Left lung (tissue), 10 donors: ENCODE results near the gene ITIH3. TPM values are rescaled to one million over a fixed set of nuclear protein-coding genes. Genes with fewer than 3 reads are reported as not detected.

Experiments
- ATAC-seq: fragments of 200-7000 bp; cut with Tn5 transposase; one replicate; pipeline ENCODE4 v1.9.1; 2020; ENCODE audit warnings: moderate library complexity
- DNase-seq, 4 donors: peaks; one replicate each; pipeline ENCODE4 v3.0.0-alpha.2; 2013 to 2020
- H3K27ac ChIP-seq, 2 donors: fragments of 200-600 bp; sonication (generic) in 1 of 2; one replicate each; pipeline versions ENCODE4 v1.5.0 to v1.8.0; 2020 to 2021
- H3K27me3 ChIP-seq, 2 donors: fragments of 200-600 bp; sonication (generic) in 1 of 2; one replicate each; pipeline versions ENCODE4 v1.5.0 to v1.8.0; 2020 to 2021
- H3K36me3 ChIP-seq, 2 donors: fragments of 200-600 bp; sonication (generic) in 1 of 2; one replicate each; pipeline versions ENCODE4 v1.5.0 to v1.8.0; 2020 to 2021
- H3K4me1 ChIP-seq, 2 donors: fragments of 200-600 bp; one replicate each; pipeline ENCODE4 v1.8.0; 2021
- H3K4me3 ChIP-seq, 2 donors: fragments of 200-600 bp; sonication (generic) in 1 of 2; one replicate each; pipeline versions ENCODE4 v1.5.0 to v1.8.0; 2020 to 2021; ENCODE audit warnings: mild to moderate bottlenecking in 1 of 2
- H3K9me3 ChIP-seq, 2 donors: fragments of 200-600 bp; sonication (generic) in 1 of 2; one replicate each; pipeline versions ENCODE4 v1.5.0 to v1.8.0; 2020 to 2021
- intact Hi-C, 2 donors: fragments of 100-400 bp; cut with DNase I; formaldehyde crosslinking; loops; one replicate each; pipeline versions ENCODE4 v1.11.2 to v1.14.2; 2022
- microRNA-seq, 2 donors: library from miRNA; unstranded; fragments of <30 nt; microRNA quantifications; one replicate each; pipeline ENCODE4, GENCODE V29; 2019
- polyA plus RNA-seq, 6 donors: library from polyadenylated mRNA; unstranded; fragments of 120-200 nt; gene quantifications; one replicate each; pipeline ENCODE4 v1.2.1, GENCODE V29; 2013; ENCODE audit not compliant: insufficient read length in 6 of 6
- total RNA-seq, 2 donors: library from RNA; stranded (reverse); fragmentation: NEBNext Ultra II Directional; extraction: Animal tissue kit (Norgen Biotek cat#: 25700); gene quantifications; one replicate each; pipeline ENCODE4 v1.2.1, GENCODE V29; 2021
- TF ChIP-seq, protein P1 (sequence below), 2 donors: fragments of 200-600 bp; sonication (generic) in 1 of 2; IDR thresholded peaks; one replicate each; pipeline versions ENCODE4 v1.5.0 to v1.8.0; 2021; ENCODE audit warnings: antibody characterized with exemption in 2 of 2
- donor health status: DM: no; HTN: yes; CAD: no.
- donor health status: DM: no; HTN: no; CAD: no.

The ITIH3 gene
- total and polyA plus RNA-seq, 8 donors: 1.5 to 5.8 (median 3.4) TPM

DNA sequence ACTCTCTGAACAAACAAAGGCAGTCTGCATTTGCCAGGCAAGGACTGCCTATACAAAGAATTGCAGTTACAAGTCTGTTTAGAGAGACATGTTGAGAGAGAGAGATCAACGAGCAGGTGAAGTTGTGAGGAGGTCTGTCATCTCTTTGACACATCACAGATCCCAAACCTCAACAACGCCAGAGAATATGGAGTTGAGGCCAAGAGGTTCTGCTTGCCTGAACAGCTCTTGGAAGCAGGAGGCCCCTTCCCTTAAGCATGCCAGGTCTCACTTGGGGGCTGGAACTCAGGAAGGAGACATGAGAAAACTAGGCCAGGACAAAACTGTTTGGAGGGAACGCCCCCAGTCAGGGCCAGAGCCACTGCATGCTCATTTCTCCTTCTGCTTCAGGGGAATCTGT, 62.5 kb downstream of the ITIH3 start:
- peaks cover 0 to 28% of the 10 kb centered on the region in 2 donors for H3K36me3 ChIP-seq
- H3K4me3 ChIP-seq: no peak overlapping the region
- no peaks in the 10 kb centered on the region for H3K9me3 ChIP-seq
- peaks cover 0 to 4% of the 10 kb centered on the region in 2 donors for H3K4me1 ChIP-seq
- intact Hi-C loops: no loop called here
- TF ChIP-seq, protein P1, sequence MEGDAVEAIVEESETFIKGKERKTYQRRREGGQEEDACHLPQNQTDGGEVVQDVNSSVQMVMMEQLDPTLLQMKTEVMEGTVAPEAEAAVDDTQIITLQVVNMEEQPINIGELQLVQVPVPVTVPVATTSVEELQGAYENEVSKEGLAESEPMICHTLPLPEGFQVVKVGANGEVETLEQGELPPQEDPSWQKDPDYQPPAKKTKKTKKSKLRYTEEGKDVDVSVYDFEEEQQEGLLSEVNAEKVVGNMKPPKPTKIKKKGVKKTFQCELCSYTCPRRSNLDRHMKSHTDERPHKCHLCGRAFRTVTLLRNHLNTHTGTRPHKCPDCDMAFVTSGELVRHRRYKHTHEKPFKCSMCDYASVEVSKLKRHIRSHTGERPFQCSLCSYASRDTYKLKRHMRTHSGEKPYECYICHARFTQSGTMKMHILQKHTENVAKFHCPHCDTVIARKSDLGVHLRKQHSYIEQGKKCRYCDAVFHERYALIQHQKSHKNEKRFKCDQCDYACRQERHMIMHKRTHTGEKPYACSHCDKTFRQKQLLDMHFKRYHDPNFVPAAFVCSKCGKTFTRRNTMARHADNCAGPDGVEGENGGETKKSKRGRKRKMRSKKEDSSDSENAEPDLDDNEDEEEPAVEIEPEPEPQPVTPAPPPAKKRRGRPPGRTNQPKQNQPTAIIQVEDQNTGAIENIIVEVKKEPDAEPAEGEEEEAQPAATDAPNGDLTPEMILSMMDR (IDR thresholded peaks at IDR 0.05): no peak
- ATAC-seq: no peak
- DNase-seq: no peak
- H3K27ac ChIP-seq: no peak overlapping the region
- H3K27me3 ChIP-seq: no peaks in the 10 kb centered on the region

GRCh38 chr3:52857864-52858263, 63.3 kb downstream of the ITIH3 start:
- intact Hi-C loops: no loop called here
- Histone ChIP-seq H3K27ac (no peak overlapping the region), H3K4me1 (no peaks in the 10 kb centered on the region), H3K9me3 (no peaks in the 10 kb centered on the region), H3K27me3 (no peaks in the 10 kb centered on the region), H3K4me3 (no peak overlapping the region), H3K36me3 (peaks cover 0 to 22% of the 10 kb centered on the region in 2 donors)
- ATAC-seq: no peak
- TF ChIP-seq, protein P1 (IDR thresholded peaks at IDR 0.05): no peak
- DNase-seq: no peak

Small RNA genes within 50 kb of the gene (microRNA-seq; reads per million reads assigned to microRNA genes)
- gene MIR8064: 0 reads per million in 2 donors

Other genes starting within 250 kb of the ITIH3 start
- gene PBRM1, start 108.9 kb upstream of the ITIH3 start, total RNA-seq: 10 to 100 TPM; 63.0 to 79.8 TPM
- gene PBRM1, start 108.9 kb upstream of the ITIH3 start, polyA plus RNA-seq: 10 to 100 TPM; 62.2 to 75.1 (median 65.8) TPM
- 10 to 100 TPM; 44.5 to 74.7 TPM for gene GNL3, start 108.8 kb upstream of the ITIH3 start, total RNA-seq
- 100 to 1,000 TPM in 4 of 6 donors, 10 to 100 TPM in 2; 90.5 to 127 (median 105) TPM for gene GNL3, start 108.8 kb upstream of the ITIH3 start, polyA plus RNA-seq
- 10 to 100 TPM; 46.9 to 58.6 TPM for gene GLT8D1, start 89.0 kb upstream of the ITIH3 start, total RNA-seq
- gene GLT8D1, start 89.0 kb upstream of the ITIH3 start, polyA plus RNA-seq: 100 to 1,000 TPM in 5 of 6 donors, 10 to 100 TPM in 1; 99.6 to 113 (median 110) TPM
- 100 to 1,000 TPM in 1 of 2 donors, 10 to 100 TPM in 1; 94.5 to 102 TPM for gene SPCS1, start 88.7 kb upstream of the ITIH3 start, total RNA-seq
- gene SPCS1, start 88.7 kb upstream of the ITIH3 start, polyA plus RNA-seq: 100 to 1,000 TPM; 108 to 128 (median 117) TPM
- gene NEK4, start 23.9 kb upstream of the ITIH3 start, total RNA-seq: 10 to 100 TPM; 23.6 to 29.0 TPM
- 10 to 100 TPM; 25.3 to 35.0 (median 28.5) TPM for gene NEK4, start 23.9 kb upstream of the ITIH3 start, polyA plus RNA-seq
- gene ITIH1, start 17.2 kb upstream of the ITIH3 start, total RNA-seq: under 1 TPM in 1 of 2 donors, not detected in 1; 0.18 TPM
- under 1 TPM in 3 of 6 donors, not detected in 3; 0.34 to 0.61 (median 0.57) TPM for gene ITIH1, start 17.2 kb upstream of the ITIH3 start, polyA plus RNA-seq
- gene ITIH4, start 35.9 kb downstream of the ITIH3 start, total RNA-seq: 10 to 100 TPM; 10.1 to 10.2 TPM
- gene ITIH4, start 35.9 kb downstream of the ITIH3 start, polyA plus RNA-seq: 10 to 100 TPM in 1 of 6 donors, 1 to 10 TPM in 5; 7.7 to 16.3 (median 9.0) TPM
- gene MUSTN1, start 40.2 kb downstream of the ITIH3 start, total RNA-seq: 1 to 10 TPM; 1.2 to 7.5 TPM
- 1 to 10 TPM in 2 of 6 donors, under 1 TPM in 3, not detected in 1; 0.34 to 2.6 (median 0.66) TPM for gene MUSTN1, start 40.2 kb downstream of the ITIH3 start, polyA plus RNA-seq
- gene STIMATE, start 102.8 kb downstream of the ITIH3 start, total RNA-seq: 10 to 100 TPM; 21.0 to 28.3 TPM
- 10 to 100 TPM; 11.6 to 23.4 (median 14.0) TPM for gene STIMATE, start 102.8 kb downstream of the ITIH3 start, polyA plus RNA-seq